ENCODE results near the gene RABL3. TPM values are rescaled to one million over a fixed set of nuclear protein-coding genes. Genes with fewer than 3 reads are reported as not detected.

RABL3 gene
- total and polyA plus RNA-seq, 7 donors = 9.4 to 15.5 (median 12.8) TPM

- H3K9me3 ChIP-seq = no peaks in the 10 kb centered on the region
- peaks cover 0 to 9% (median 0%) of the 10 kb centered on the region in 4 donors for H3K36me3 ChIP-seq
- no peaks in the 10 kb centered on the region for H3K27me3 ChIP-seq
- intact Hi-C loops (cut with DNase I) = no loop called here
- H3K4me3 ChIP-seq = no peak overlapping the region
- WGBS, 2 donors = 51 to 80% methylated on average over 3 of the region's 3 CpGs
- no peak overlapping the region for H3K27ac ChIP-seq
- H3K4me1 ChIP-seq = peaks cover 0 to 5% (median 2%) of the 10 kb centered on the region in 4 donors
- DNase-seq = no peak
- no peak for TF ChIP-seq POLR2AphosphoS5 (IDR thresholded peaks at IDR 0.05)
- no peak for TF ChIP-seq POLR2A (IDR thresholded peaks at IDR 0.05)
- no peak for TF ChIP-seq CTCF (IDR thresholded peaks at IDR 0.05)
- no peak for TF ChIP-seq EP300 (IDR thresholded peaks at IDR 0.05)
Observed at GRCh38 chr3:120689395-120689794, 52.9 kb downstream of the RABL3 start.

- Histone ChIP-seq H3K4me1 (no peaks in the 10 kb centered on the region), H3K27ac (no peak overlapping the region), H3K9me3 (no peaks in the 10 kb centered on the region), H3K36me3 (peaks cover 0 to 9% (median 0%) of the 10 kb centered on the region in 4 donors), H3K4me3 (no peak overlapping the region), H3K27me3 (no peaks in the 10 kb centered on the region)
- no peak for DNase-seq
- intact Hi-C loops (cut with DNase I) = no loop called here
- no peak for TF ChIP-seq EP300 (IDR thresholded peaks at IDR 0.05)
- no peak for TF ChIP-seq POLR2AphosphoS5 (IDR thresholded peaks at IDR 0.05)
- TF ChIP-seq POLR2A (IDR thresholded peaks at IDR 0.05) = no peak
- TF ChIP-seq CTCF (IDR thresholded peaks at IDR 0.05) = no peak
Observed at GRCh38 chr3:120688121-120688520, 54.2 kb downstream of the RABL3 start.

GRCh38 chr3:120685411-120685810, 56.9 kb downstream of the RABL3 start:
- no peaks in the 10 kb centered on the region for H3K4me1 ChIP-seq
- TF ChIP-seq EP300 (IDR thresholded peaks at IDR 0.05) (no peak), CTCF (IDR thresholded peaks at IDR 0.05) (no peak), POLR2AphosphoS5 (IDR thresholded peaks at IDR 0.05) (no peak), POLR2A (IDR thresholded peaks at IDR 0.05) (no peak)
- no peaks in the 10 kb centered on the region for H3K27me3 ChIP-seq
- no peak overlapping the region for H3K4me3 ChIP-seq
- intact Hi-C loops (cut with DNase I) = no loop called here
- no peaks in the 10 kb centered on the region for H3K9me3 ChIP-seq
- no peak overlapping the region for H3K27ac ChIP-seq
- DNase-seq = no peak
- WGBS, 2 donors = 92% methylated on average over 1 of the region's 1 CpG
- H3K36me3 ChIP-seq = peaks cover 0 to 9% (median 0%) of the 10 kb centered on the region in 4 donors

DNA sequence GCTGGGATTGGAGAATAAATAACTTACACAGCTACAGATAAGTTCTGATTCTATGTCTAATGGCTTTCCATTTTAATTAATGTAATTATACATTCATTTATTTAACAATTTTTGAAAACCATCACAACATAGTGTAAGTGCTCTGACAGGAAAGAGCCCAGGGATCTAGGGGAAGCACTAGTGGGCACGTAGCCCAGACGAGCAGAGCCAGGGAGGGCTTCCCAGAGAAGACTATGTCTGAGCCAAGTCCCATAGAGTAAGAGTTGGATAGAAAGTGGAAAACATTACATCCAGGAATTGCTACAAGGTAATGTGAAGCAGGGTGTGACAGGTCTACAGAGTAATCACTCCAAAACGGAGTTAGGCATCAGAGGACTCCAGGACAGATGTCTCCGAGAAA, 57.4 kb downstream of the RABL3 start:
- DNase-seq = no peak
- Histone ChIP-seq H3K4me3 (no peak overlapping the region), H3K4me1 (no peaks in the 10 kb centered on the region), H3K9me3 (no peaks in the 10 kb centered on the region), H3K36me3 (peaks cover 0 to 9% (median 0%) of the 10 kb centered on the region in 4 donors), H3K27ac (no peak overlapping the region), H3K27me3 (no peaks in the 10 kb centered on the region)
- TF ChIP-seq CTCF (IDR thresholded peaks at IDR 0.05) (no peak), EP300 (IDR thresholded peaks at IDR 0.05) (no peak), POLR2A (IDR thresholded peaks at IDR 0.05) (no peak), POLR2AphosphoS5 (IDR thresholded peaks at IDR 0.05) (no peak)
- intact Hi-C loops (cut with DNase I) = no loop called here
- WGBS, 2 donors = 86% methylated on average over 4 of the region's 4 CpGs

GRCh38 chr3:120683671-120684301, 58.5 kb downstream of the RABL3 start:
- TF ChIP-seq POLR2AphosphoS5 (IDR thresholded peaks at IDR 0.05) (no peak), EP300 (IDR thresholded peaks at IDR 0.05) (no peak), CTCF (IDR thresholded peaks at IDR 0.05) (no peak), POLR2A (IDR thresholded peaks at IDR 0.05) (no peak)
- Histone ChIP-seq H3K27ac (no peak overlapping the region), H3K9me3 (no peaks in the 10 kb centered on the region), H3K27me3 (no peaks in the 10 kb centered on the region), H3K36me3 (peaks cover 0 to 1% (median 0%) of the 10 kb centered on the region in 4 donors), H3K4me1 (peaks cover 0 to 5% (median 1%) of the 10 kb centered on the region in 4 donors), H3K4me3 (no peak overlapping the region)
- intact Hi-C loops (cut with DNase I) = no loop called here
- WGBS, 2 donors = 59 to 78% methylated on average over 3 of the region's 3 CpGs
- no peak for DNase-seq

Measured in sigmoid colon (tissue), 7 donors.